ENCODE results near the gene LMO1.

DNA sequence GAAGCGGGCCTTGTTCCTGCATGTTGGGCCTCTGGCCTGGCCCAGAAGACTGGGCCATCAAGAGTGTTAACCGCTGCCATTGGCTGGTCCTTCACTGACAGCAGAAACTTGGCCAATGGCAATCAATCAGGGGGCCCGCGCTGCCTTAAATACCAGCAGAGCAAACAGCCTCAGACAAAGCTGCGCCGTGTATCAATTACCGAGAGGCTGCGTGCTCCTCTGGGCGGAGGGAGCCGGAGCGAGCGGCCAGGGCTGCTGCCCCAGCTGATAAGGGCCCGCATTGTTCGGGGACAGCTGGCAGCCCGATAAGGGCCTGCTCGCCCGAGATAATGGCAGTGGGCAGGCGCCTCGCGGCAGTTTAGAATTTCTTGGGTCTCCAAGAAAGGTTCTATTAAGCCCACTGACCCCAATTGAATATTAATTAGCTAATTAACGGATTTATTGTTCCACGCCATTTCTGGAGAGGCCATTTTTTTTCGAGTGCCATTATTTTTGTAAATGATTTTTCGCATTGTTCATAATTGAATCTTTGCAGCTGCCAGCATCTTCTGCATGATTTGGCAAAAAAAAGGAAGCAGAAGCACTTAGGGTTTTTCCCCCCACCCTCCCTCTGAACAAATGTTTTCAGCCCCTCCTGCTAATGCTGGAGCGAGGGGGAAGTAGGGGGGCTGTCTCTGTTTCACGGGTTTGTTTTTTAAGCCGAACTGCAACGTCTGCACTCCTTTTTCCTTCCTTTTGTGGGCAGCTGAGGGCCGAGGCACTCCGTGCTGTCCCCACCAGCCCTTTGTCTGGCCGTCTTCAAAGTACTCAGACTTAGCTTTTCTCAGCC lies 57.2 kb downstream of the LMO1 start:
- TF ChIP-seq, protein P1, sequence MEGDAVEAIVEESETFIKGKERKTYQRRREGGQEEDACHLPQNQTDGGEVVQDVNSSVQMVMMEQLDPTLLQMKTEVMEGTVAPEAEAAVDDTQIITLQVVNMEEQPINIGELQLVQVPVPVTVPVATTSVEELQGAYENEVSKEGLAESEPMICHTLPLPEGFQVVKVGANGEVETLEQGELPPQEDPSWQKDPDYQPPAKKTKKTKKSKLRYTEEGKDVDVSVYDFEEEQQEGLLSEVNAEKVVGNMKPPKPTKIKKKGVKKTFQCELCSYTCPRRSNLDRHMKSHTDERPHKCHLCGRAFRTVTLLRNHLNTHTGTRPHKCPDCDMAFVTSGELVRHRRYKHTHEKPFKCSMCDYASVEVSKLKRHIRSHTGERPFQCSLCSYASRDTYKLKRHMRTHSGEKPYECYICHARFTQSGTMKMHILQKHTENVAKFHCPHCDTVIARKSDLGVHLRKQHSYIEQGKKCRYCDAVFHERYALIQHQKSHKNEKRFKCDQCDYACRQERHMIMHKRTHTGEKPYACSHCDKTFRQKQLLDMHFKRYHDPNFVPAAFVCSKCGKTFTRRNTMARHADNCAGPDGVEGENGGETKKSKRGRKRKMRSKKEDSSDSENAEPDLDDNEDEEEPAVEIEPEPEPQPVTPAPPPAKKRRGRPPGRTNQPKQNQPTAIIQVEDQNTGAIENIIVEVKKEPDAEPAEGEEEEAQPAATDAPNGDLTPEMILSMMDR (IDR thresholded peaks at IDR 0.05) = no peak
- no peak for TF ChIP-seq POLR2A (IDR thresholded peaks at IDR 0.05)
